Measurements from ENCODE around the gene GSAP. TPM values are rescaled to one million over a fixed set of nuclear protein-coding genes. Genes with fewer than 3 reads are reported as not detected.

The GSAP gene
- total RNA-seq, 2 donors from 2014 or later = 10.0 to 13.0 TPM

DNA sequence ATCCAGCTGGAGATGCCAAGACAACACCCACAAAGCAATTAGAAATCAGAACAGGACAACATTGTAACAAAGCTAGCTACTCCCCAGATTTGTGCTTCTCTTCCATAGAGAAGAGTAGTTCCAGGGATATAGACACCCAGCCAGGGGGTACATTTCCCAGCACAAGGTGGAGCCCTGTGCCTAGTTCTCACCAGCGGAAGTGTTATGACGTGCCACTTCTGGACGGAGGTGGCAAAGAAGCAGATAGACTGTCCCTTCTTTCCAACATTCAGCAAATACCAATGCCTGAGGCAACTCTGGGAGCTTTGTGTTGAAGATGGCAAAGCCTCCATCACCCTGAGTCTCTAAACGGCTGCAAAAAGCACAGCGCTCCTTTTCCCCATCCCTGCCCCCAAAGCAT lies 23.4 kb upstream of the GSAP start:
- intact Hi-C loops (cut with DNase I) = no loop called here
- no peak overlapping the region for H3K4me3 ChIP-seq
- no peaks in the 10 kb centered on the region for H3K4me1 ChIP-seq (replicated peaks)
- peak; percentile 56 for DNase-seq (ENCODE audit: low spot score)
- WGBS = 32% methylated on average over 5 of the region's 5 CpGs
- no peaks in the 10 kb centered on the region for H3K36me3 ChIP-seq
- H3K27me3 ChIP-seq (replicated peaks; ENCODE audit: insufficient read depth) = no peaks in the 10 kb centered on the region
- no peak overlapping the region for H3K27ac ChIP-seq
- no peaks in the 10 kb centered on the region for H3K9me3 ChIP-seq
- TF ChIP-seq POLR2A (IDR thresholded peaks at IDR 0.05) = no peak
- TF ChIP-seq, protein P1, sequence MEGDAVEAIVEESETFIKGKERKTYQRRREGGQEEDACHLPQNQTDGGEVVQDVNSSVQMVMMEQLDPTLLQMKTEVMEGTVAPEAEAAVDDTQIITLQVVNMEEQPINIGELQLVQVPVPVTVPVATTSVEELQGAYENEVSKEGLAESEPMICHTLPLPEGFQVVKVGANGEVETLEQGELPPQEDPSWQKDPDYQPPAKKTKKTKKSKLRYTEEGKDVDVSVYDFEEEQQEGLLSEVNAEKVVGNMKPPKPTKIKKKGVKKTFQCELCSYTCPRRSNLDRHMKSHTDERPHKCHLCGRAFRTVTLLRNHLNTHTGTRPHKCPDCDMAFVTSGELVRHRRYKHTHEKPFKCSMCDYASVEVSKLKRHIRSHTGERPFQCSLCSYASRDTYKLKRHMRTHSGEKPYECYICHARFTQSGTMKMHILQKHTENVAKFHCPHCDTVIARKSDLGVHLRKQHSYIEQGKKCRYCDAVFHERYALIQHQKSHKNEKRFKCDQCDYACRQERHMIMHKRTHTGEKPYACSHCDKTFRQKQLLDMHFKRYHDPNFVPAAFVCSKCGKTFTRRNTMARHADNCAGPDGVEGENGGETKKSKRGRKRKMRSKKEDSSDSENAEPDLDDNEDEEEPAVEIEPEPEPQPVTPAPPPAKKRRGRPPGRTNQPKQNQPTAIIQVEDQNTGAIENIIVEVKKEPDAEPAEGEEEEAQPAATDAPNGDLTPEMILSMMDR (IDR thresholded peaks at IDR 0.05) = peak in 3 of 4 experiments; percentile 40 to 53 (median 47)
- TF ChIP-seq POLR2AphosphoS5 (IDR thresholded peaks at IDR 0.05) = peak; percentile 36

DNA sequence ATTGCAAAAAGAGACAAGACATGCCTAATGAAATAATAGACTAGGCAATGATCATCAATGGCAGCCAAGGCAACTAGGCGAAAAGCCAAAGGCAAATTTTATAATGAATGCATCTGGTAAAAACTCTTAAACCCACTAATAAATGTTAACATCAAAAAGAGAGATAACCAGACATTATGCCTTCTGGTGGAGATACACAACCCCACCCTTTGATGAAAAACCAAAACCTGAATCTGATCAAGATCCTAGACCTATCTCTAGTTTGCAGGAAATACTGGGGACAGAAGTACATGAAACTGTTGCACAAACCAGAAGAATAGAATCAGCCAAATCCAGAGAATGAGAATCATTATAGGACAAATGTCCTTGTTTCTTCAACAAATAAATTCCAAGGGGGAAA lies 22.0 kb upstream of the GSAP start:
- H3K9me3 ChIP-seq = no peaks in the 10 kb centered on the region
- no peak overlapping the region for H3K4me3 ChIP-seq
- intact Hi-C loops (cut with DNase I) = no loop called here
- no peak for DNase-seq (ENCODE audit: low spot score)
- no peak overlapping the region for H3K27ac ChIP-seq
- WGBS = 87% methylated on average over 1 of the region's 1 CpG
- no peaks in the 10 kb centered on the region for H3K27me3 ChIP-seq (replicated peaks; ENCODE audit: insufficient read depth)
- no peaks in the 10 kb centered on the region for H3K36me3 ChIP-seq
- H3K4me1 ChIP-seq (replicated peaks) = no peaks in the 10 kb centered on the region
- TF ChIP-seq, protein P1 (IDR thresholded peaks at IDR 0.05) = no peak
- no peak for TF ChIP-seq POLR2AphosphoS5 (IDR thresholded peaks at IDR 0.05)
- no peak for TF ChIP-seq POLR2A (IDR thresholded peaks at IDR 0.05)

DNA sequence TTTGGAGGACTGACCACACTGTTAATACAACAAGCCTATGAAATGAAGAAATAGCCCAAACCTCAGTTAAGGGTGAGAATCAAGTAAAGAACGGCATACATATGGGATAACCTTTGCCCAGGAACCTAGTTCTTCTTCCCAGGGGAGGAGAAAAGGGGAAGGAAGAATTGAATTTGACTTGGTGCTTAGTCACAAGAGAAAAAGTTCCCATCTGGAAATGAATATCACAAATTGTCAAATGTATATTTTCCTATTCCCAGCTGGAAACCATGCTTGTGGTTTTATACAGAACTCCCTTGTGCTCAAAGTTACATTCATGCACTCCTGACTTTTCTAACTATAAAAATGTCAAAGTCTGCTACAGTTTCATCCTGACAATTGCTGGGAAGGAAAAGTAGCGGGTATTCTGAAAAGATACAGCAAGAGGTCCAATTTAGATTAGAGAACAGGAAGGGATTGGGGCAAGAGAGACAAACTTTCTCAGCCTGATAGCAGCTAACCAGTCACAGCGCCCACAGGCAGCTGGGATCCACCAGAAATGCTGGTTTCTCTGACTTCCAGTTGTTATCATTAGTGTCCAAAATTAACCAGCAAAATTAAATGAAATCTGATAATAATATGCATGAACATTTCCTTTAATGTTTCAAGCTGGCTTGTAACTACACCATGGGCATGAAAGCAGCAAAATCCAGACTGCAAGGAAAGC lies 18.6 kb upstream of the GSAP start:
- 84% methylated on average over 3 of the region's 3 CpGs for WGBS
- DNase-seq (ENCODE audit: low spot score) = no peak
- Histone ChIP-seq H3K27me3 (replicated peaks; ENCODE audit: insufficient read depth) (no peaks in the 10 kb centered on the region), H3K4me3 (no peak overlapping the region), H3K36me3 (no peaks in the 10 kb centered on the region), H3K9me3 (no peaks in the 10 kb centered on the region), H3K4me1 (replicated peaks) (no peaks in the 10 kb centered on the region), H3K27ac (no peak overlapping the region)
- intact Hi-C loops (cut with DNase I) = no loop called here
- TF ChIP-seq, protein P1 (IDR thresholded peaks at IDR 0.05) = no peak
- no peak for TF ChIP-seq POLR2AphosphoS5 (IDR thresholded peaks at IDR 0.05)
- TF ChIP-seq POLR2A (IDR thresholded peaks at IDR 0.05) = no peak

DNA sequence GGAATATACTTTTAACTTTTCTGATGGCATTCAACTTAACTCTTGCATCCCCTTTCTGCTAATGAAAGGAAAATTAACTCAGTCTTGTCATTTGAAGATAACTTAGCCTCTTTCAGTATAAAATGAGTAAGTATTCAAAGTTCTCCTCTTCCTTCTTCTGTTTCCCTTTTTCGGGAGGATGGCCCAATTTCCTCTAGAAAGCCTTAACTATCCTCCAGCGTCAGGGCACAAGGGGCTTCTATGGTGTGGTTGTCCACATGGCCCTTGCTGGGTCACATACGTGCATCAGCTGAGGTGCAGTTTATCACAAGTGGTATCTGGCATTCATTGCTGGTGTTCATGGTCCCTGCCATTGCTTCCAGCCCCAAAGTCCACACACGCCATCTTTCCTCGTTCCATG lies 17.8 kb upstream of the GSAP start:
- no peak for DNase-seq (ENCODE audit: low spot score)
- Histone ChIP-seq H3K4me3 (no peak overlapping the region), H3K9me3 (no peaks in the 10 kb centered on the region), H3K4me1 (replicated peaks) (no peaks in the 10 kb centered on the region), H3K36me3 (no peaks in the 10 kb centered on the region), H3K27me3 (replicated peaks; ENCODE audit: insufficient read depth) (no peaks in the 10 kb centered on the region), H3K27ac (no peak overlapping the region)
- intact Hi-C loops (cut with DNase I) = no loop called here
- TF ChIP-seq, protein P1 (IDR thresholded peaks at IDR 0.05) = no peak
- no peak for TF ChIP-seq POLR2AphosphoS5 (IDR thresholded peaks at IDR 0.05)
- no peak for TF ChIP-seq POLR2A (IDR thresholded peaks at IDR 0.05)
- 95% methylated on average over 5 of the region's 5 CpGs for WGBS

DNA sequence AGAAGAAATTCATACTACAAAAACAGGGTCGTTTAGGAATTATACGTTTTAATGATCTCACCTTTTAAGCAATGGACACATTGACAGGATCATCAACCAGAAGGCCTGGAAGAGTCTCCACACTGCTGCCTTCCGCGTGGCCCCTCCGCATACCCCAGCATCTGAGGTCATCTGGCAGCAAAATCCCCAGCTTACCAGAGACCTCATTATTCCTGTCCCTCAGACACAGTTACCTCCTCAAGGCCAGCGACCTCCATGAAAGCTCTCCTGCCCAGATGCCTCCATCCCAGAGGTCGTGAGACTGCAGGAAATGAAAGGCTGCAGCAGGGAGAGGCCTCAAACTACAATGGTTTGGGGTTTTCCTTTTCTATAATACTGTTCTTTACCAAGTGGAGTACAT lies 14.8 kb upstream of the GSAP start:
- no peaks in the 10 kb centered on the region for H3K9me3 ChIP-seq
- H3K4me3 ChIP-seq = no peak overlapping the region
- WGBS = 88% methylated on average over 7 of the region's 7 CpGs
- H3K27ac ChIP-seq = no peak overlapping the region
- TF ChIP-seq POLR2AphosphoS5 (IDR thresholded peaks at IDR 0.05) = no peak
- no peak for TF ChIP-seq POLR2A (IDR thresholded peaks at IDR 0.05)
- TF ChIP-seq, protein P1 (IDR thresholded peaks at IDR 0.05) = no peak
- H3K4me1 ChIP-seq (replicated peaks) = no peaks in the 10 kb centered on the region
- no peak for DNase-seq (ENCODE audit: low spot score)
- H3K27me3 ChIP-seq (replicated peaks; ENCODE audit: insufficient read depth) = no peaks in the 10 kb centered on the region
- no peaks in the 10 kb centered on the region for H3K36me3 ChIP-seq
- intact Hi-C loops (cut with DNase I) = no loop called here
